HL-60 (cell line): ENCODE data around the gene ACVR1B.
A peak's percentile ranks its signal among the peaks of the same experiment; 100 is the strongest.

Experiments used
- CTCF ChIP-seq: IDR thresholded peaks from one replicate; pipeline ENCODE4 v1.5.1; 2011; ENCODE audit warnings: low read length, control low read depth, inconsistent platforms; ENCODE audit not compliant: insufficient read depth
- REST ChIP-seq: IDR thresholded peaks from 2 replicates; pipeline ENCODE4 v1.6.1; 2012; ENCODE audit warnings: low read depth; ENCODE audit not compliant: insufficient replicate concordance
- SPI1 ChIP-seq: IDR thresholded peaks from 2 replicates; pipeline ENCODE4 v1.6.1; 2012; ENCODE audit warnings: low read depth, mild to moderate bottlenecking, borderline replicate concordance

DNA sequence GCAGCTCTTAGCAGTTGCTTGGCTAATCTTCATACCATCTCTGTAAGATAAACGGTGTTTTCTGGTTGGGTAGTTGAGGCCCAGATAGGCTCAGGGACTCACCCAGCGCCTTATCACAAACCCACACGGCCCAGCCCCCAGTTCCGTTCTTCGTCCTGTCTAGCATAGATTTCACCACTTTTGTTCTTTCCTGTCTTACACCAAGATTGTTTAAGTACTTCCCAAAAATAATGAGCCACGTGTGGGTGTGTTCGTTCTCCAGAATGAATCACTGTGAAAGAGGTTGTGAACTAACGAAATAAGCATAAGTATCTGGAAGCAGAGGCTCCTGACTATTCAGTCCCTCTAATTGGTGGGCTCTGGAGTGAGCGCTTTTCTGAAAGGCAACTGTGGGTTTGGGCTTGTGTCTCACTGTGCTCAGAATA, 21.4 kb downstream of the ACVR1B start:
- TF ChIP-seq REST (no peak), SPI1 (peak; percentile 85), CTCF (no peak)
